PC-3 (cell line): Measurements from ENCODE around the gene USP17L20.
"Not testable (repeated sequence)": the region's sequence is repeated elsewhere in the genome, so short reads cannot be mapped to it uniquely, and the experiment has no call there.

ENCODE experiments used
- EZH2 ChIP-seq: fragments of 300-600 bp; sonication (generic); IDR thresholded peaks from one replicate; pipeline ENCODE4 v1.6.1; 2017; ENCODE audit warnings: antibody characterized with exemption, mild to moderate bottlenecking, low read length; ENCODE audit not compliant: unreplicated experiment
- EZH2phosphoT487 ChIP-seq: fragments of 300-600 bp; sonication (generic); IDR thresholded peaks from 2 replicates; pipeline ENCODE4 v1.6.1; 2018; ENCODE audit warnings: mild to moderate bottlenecking, antibody characterized with exemption, low read length, borderline replicate concordance

GRCh38 chr4:9262572-9262971, 4.6 kb downstream of the USP17L20 start, which contains the start of gene USP17L21:
- TF ChIP-seq EZH2, EZH2phosphoT487: not testable (repeated sequence)
